K562 (cell line): ENCODE data around the gene VIPR2. TPM values are rescaled to one million over a fixed set of nuclear protein-coding genes. Genes with fewer than 3 reads are reported as not detected.

Experiments used
- ATAC-seq: fragments of 200-7000 bp; cut with Tn5 transposase; 3 replicates; pipeline ENCODE4 v1.9.1; 2020; ENCODE audit warnings: moderate library complexity
- BruUV-seq: library from RNA; stranded (reverse); fragments of 400-500 nt; replicated peaks from 2 replicates; lab custom pipeline; 2021; lab: Mats Ljungman, UMichigan
- CTCF ChIA-PET: fragments of 300-600 bp; formaldehyde crosslinking; extraction: SDS; loops from one replicate; lab custom pipeline; 2021; ENCODE audit warnings: low intra/inter-chr PET ratio; lab: Yijun Ruan, JAX
- POLR2A ChIA-PET: fragments of 300-600, 350-650 bp; sonication (Branson Sonifier 250); formaldehyde crosslinking; extraction: SDS; loops from one replicate; lab custom pipeline; 2021; ENCODE audit warnings: antibody characterized with exemption, inconsistent platforms; lab: Yijun Ruan, JAX
- DNase-seq, 4 experiments: peaks; one replicate each; pipeline versions ENCODE4 v3.0.0 to v3.0.0-alpha.2; 2011 to 2018; ENCODE audit warnings: low spot score in 3 of 4, mixed read lengths in 3 of 4; ENCODE audit errors: extremely low read depth in 1 of 4
- FAIRE-seq: peaks from 2 replicates; lab custom pipeline; 2011; peaks lifted over from hg19 to GRCh38; lab: Jason Lieb, UNC
- H2AFZ ChIP-seq: 2 replicates; pipeline ENCODE4 v1.6.0; 2011; ENCODE audit warnings: low read depth, low read length, control low read depth, inconsistent platforms
- H3K27ac ChIP-seq: fragments of 200-600 bp; 3 replicates; pipeline ENCODE4 v1.8.0; 2011; ENCODE audit warnings: low read depth, mild to moderate bottlenecking, control low read depth, inconsistent platforms, low read length, moderate library complexity, mixed read lengths; ENCODE audit errors: extremely low read depth
- H3K27me3 ChIP-seq, 2 experiments: fragments of 300-600 bp in 1 of 2; 2 replicates in 1 of 2; 3 replicates in 1 of 2; pipeline versions ENCODE4 v1.6.0 to v1.8.0; 2011; ENCODE audit warnings: inconsistent platforms in 2 of 2, low read length in 2 of 2, mild to moderate bottlenecking in 1 of 2, mixed read lengths in 1 of 2, moderate library complexity in 1 of 2; ENCODE audit not compliant: control insufficient read depth in 2 of 2, insufficient read depth in 2 of 2
- H3K36me3 ChIP-seq: fragments of 300-600 bp; 3 replicates; pipeline ENCODE4 v1.8.0; 2011; ENCODE audit warnings: mild to moderate bottlenecking, low read length, inconsistent platforms; ENCODE audit not compliant: control insufficient read depth, insufficient read depth
- H3K4me1 ChIP-seq, 2 experiments: fragments of 200-600 bp in 1 of 2; replicated peaks in 1 of 2; 2 replicates in 1 of 2; 3 replicates in 1 of 2; pipeline versions ENCODE4 v1.5.1 to v1.8.0; 2011; ENCODE audit warnings: inconsistent platforms in 2 of 2, low read length in 2 of 2, mild to moderate bottlenecking in 1 of 2, mixed read lengths in 1 of 2, moderate library complexity in 1 of 2; ENCODE audit not compliant: control insufficient read depth in 2 of 2, insufficient read depth in 2 of 2
- H3K4me2 ChIP-seq: 2 replicates; pipeline ENCODE4 v1.6.1; 2011; ENCODE audit warnings: low read length, control low read depth, inconsistent platforms, mixed read lengths; ENCODE audit not compliant: insufficient read depth
- H3K4me3 ChIP-seq: fragments of 200-600 bp; sonication (generic), shearing (Covaris generic); 2 replicates; pipeline ENCODE4 v1.5.1; 2016; ENCODE audit warnings: control low read depth, inconsistent platforms
- H3K79me2 ChIP-seq: fragments of 200-600 bp; 3 replicates; pipeline ENCODE4 v1.8.0; 2011; ENCODE audit warnings: low read length, inconsistent platforms; ENCODE audit not compliant: control insufficient read depth, insufficient read depth
- H3K9ac ChIP-seq, 2 experiments: 2 replicates each; pipeline versions ENCODE4 v1.6.0 to v1.6.1; 2011; ENCODE audit warnings: low read depth in 2 of 2, low read length in 2 of 2, control low read depth in 1 of 2, inconsistent platforms in 1 of 2, mild to moderate bottlenecking in 1 of 2, mixed read lengths in 1 of 2; ENCODE audit not compliant: insufficient read depth in 1 of 2
- H3K9me1 ChIP-seq: one replicate; pipeline ENCODE4 v1.6.0; 2011; ENCODE audit warnings: inconsistent platforms, mild to moderate bottlenecking, low read length, moderate library complexity; ENCODE audit not compliant: control insufficient read depth, insufficient read depth
- H3K9me3 ChIP-seq: replicated peaks from 2 replicates; pipeline ENCODE4 v1.5.1; 2011; ENCODE audit warnings: low read depth, low read length, inconsistent platforms; ENCODE audit not compliant: control insufficient read depth, insufficient read depth
- H4K20me1 ChIP-seq: replicated peaks from 2 replicates; pipeline ENCODE4 v1.6.1; 2011; ENCODE audit warnings: low read length, inconsistent platforms, mixed read lengths; ENCODE audit not compliant: control insufficient read depth, insufficient read depth
- COPS2 ChIP-seq: fragments of 450-650 bp; conservative IDR thresholded peaks from 2 replicates; pipeline ENCODE4 v1.6.1; 2016; ENCODE audit warnings: mild to moderate bottlenecking, moderate library complexity
- ETV6 ChIP-seq, 3 experiments: fragments of 150-350 bp in 1 of 3; sonication (generic) in 1 of 3; formaldehyde crosslinking in 1 of 3; IDR thresholded peaks; 2 replicates each; pipeline versions ENCODE4 v1.6.1 to v1.8.0; 2014 to 2022; ENCODE audit warnings: borderline replicate concordance in 2 of 3, low read depth in 2 of 3, antibody characterized with exemption in 1 of 3, low read length in 1 of 3, mild to moderate bottlenecking in 1 of 3, missing genetic modification reagents in 1 of 3
- KAT2B ChIP-seq: IDR thresholded peaks from one replicate; pipeline ENCODE4 v1.6.1; 2012; ENCODE audit warnings: low read depth, mild to moderate bottlenecking, control low read depth, inconsistent platforms, low read length, moderate library complexity
- KAT8 ChIP-seq: fragments of 450-650 bp; IDR thresholded peaks from 2 replicates; pipeline ENCODE4 v1.6.1; 2016; ENCODE audit warnings: low read depth, mild to moderate bottlenecking
- LEF1 ChIP-seq: fragments of 450-650 bp; IDR thresholded peaks from 2 replicates; pipeline ENCODE4 v1.6.1; 2016; ENCODE audit warnings: mild to moderate bottlenecking
- NCOA2 ChIP-seq, 2 experiments: fragments of 450-650 bp; IDR thresholded peaks; 2 replicates each; pipeline ENCODE4 v1.6.1; 2018; ENCODE audit warnings: mild to moderate bottlenecking in 2 of 2, moderate library complexity in 1 of 2; ENCODE audit not compliant: partially characterized antibody in 2 of 2
- NUFIP1 ChIP-seq: fragments of 450-650 bp; IDR thresholded peaks from 2 replicates; pipeline ENCODE4 v1.6.1; 2018; ENCODE audit not compliant: partially characterized antibody
- PCBP1 ChIP-seq: fragments of 200-400 bp; formaldehyde crosslinking; IDR thresholded peaks from 2 replicates; pipeline ENCODE4 v1.6.1; 2018; ENCODE audit warnings: mild to moderate bottlenecking, low read depth, low read length; ENCODE audit not compliant: poor library complexity, severe bottlenecking
- PHB ChIP-seq: fragments of 250-450 bp; sonication (Bioruptor Pico); IDR thresholded peaks from 2 replicates; pipeline ENCODE4 v1.5.0; 2021
- SRF ChIP-seq, 2 experiments: fragments of 250-450, 450-650 bp in 1 of 2; sonication (Bioruptor Pico) in 1 of 2; sonication (generic) in 1 of 2; formaldehyde crosslinking; IDR thresholded peaks; 2 replicates each; pipeline versions ENCODE4 v1.5.0 to v1.5.1; 2020 to 2022; ENCODE audit warnings: mild to moderate bottlenecking in 1 of 2, missing genetic modification reagents in 1 of 2
- SUPT5H ChIP-seq: fragments of 450-650 bp; IDR thresholded peaks from 2 replicates; pipeline ENCODE4 v1.6.1; 2016
- ZNF584 ChIP-seq: fragments of 200-800 bp; sonication (Bioruptor generic); IDR thresholded peaks from 2 replicates; pipeline ENCODE4 v1.6.1; 2016; ENCODE audit warnings: low read depth, mild to moderate bottlenecking, missing genetic modification characterization, missing compliant biosample characterization
- WGBS: fragments of 100-300 bp; shearing (Covaris generic); methylation state at CpG from one replicate; pipeline ENCODE4 v1.1.6; 2016; ENCODE audit warnings: low coverage, mixed read lengths; ENCODE audit not compliant: insufficient coverage; ENCODE audit errors: missing lambda C conversion rate; 5-methylcytosine and 5-hydroxymethylcytosine counted together
- in situ Hi-C: fragments of 300-500 bp; cut with MboI; formaldehyde crosslinking; loops from 4 replicates; pipeline ENCODE4 v1.15.0; 2018; ENCODE audit warnings: inconsistent platforms, mixed read lengths
- intact Hi-C: fragments of 100-400 bp; cut with micrococcal nuclease; formaldehyde crosslinking; loops from 2 replicates; pipeline ENCODE4 v1.14.2; 2022
- polyA plus RNA-seq, 8 experiments: library from polyadenylated mRNA; depleted of rRNA in 4 of 8; stranded (reverse) in 5 of 8; unstranded in 3 of 8; fragments of >200 nt; fragmentation: Nextera tagmentation in 2 of 8; fragmentation: Illumina TruSeq in 1 of 8; extraction: Ambion mirVana in 2 of 8; extraction: Trizol in 1 of 8; gene quantifications; 2 replicates each; pipeline versions ENCODE4 v1.2.1 to v1.2.3, GENCODE V29; 2011 to 2014; ENCODE audit warnings: inconsistent platforms in 1 of 8, missing spikeins in 1 of 8
- total RNA-seq, 7 experiments: library from RNA; depleted of rRNA in 6 of 7; stranded (reverse); fragments of >200 nt in 6 of 7; fragmentation: Illumina TruSeq in 2 of 7; extraction: Trizol in 2 of 7; gene quantifications; 2 replicates each; pipeline versions ENCODE4 v1.2.1 to v1.2.3, GENCODE V29; 2011 to 2021; ENCODE audit warnings: low replicate concordance in 1 of 7
- TF ChIP-seq, protein P1 (sequence below): fragments of 450-650 bp; IDR thresholded peaks from one replicate; pipeline ENCODE4 v1.6.1; 2018; ENCODE audit warnings: mild to moderate bottlenecking, moderate library complexity; ENCODE audit not compliant: partially characterized antibody
- TF ChIP-seq, protein P2 (sequence below): fragments of 250-450 bp; sonication (Bioruptor Pico); IDR thresholded peaks from 2 replicates; pipeline ENCODE4 v1.5.0; 2021
- TF ChIP-seq, protein P3 (sequence below): fragments of 250-450 bp; sonication (Bioruptor Pico); IDR thresholded peaks from 2 replicates; pipeline ENCODE4 v1.5.1; 2021; ENCODE audit warnings: mild to moderate bottlenecking
- TF ChIP-seq, protein P4 (sequence below): sonication (generic); formaldehyde crosslinking; IDR thresholded peaks from 2 replicates; pipeline ENCODE4 v1.8.0; 2022; ENCODE audit warnings: mild to moderate bottlenecking, missing genetic modification reagents, borderline replicate concordance

The VIPR2 gene
- total and polyA plus RNA-seq, 9 of the 15 experiments (the other 6 are each of a cell fraction or from before 2014, with no cell fraction given) = 0.04 TPM; not detected in 8

DNA sequence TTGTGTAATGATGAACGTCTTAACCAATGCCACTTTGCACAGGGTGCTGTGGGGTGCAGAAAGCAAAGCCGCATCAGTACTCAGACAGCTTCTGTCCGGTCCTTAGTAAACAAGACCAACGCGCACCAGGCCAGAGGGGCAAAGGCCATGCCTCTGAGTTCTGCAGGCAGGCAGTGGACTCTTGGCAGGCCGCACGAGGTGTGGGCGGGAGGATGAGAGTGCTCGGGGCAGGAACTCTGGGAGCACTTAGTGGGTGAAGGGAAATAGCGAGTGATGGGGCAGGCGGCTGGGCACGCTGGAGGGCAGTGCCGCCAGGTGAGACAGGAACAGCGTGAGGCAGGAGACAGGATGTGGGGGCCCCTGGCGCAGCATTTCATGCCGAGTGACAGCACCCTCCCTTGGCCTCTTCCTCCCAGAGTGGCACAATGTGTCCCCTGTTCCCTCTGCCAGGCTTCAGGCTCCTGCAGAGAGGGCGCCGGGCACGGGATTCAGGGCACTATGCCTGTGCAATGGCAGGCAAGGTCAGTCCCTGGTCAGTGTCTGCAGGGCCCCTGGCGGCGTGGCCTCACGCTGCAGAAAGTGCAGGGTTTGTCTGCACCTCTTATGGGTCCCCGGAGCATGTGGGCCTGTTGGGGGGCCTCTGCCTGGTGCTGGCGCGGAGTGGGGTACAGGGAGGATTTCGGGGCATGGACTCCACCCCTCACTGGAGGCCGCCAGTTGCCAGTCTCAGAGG is 60.4 kb downstream of the VIPR2 start:
- H3K27me3 ChIP-seq = peaks cover 32 to 55% of the 10 kb centered on the region in 2 experiments
- 0 out of 2 replicates have a peak, but pooled peaks cover 7% of the 10 kb centered on the region for H4K20me1 ChIP-seq
- H3K9me1 ChIP-seq = no peaks in the 10 kb centered on the region
- CTCF ChIA-PET = no interaction called here
- H3K79me2 ChIP-seq = no peaks in the 10 kb centered on the region
- intact Hi-C loops = no loop called here
- no TSS peak for BruUV-seq
- H3K4me3 ChIP-seq = no peak overlapping the region
- 1% methylated on average over 27 of the region's 27 CpGs for WGBS
- ATAC-seq (no peak), FAIRE-seq (no peak), DNase-seq (no peak)
- no peak overlapping the region for H3K27ac ChIP-seq
- no peak overlapping the region for H3K4me2 ChIP-seq
- H3K9ac ChIP-seq = peak overlapping the region in 1 of 2 experiments; percentile 26; a peak in 2 of 4 replicates
- H2AFZ ChIP-seq = no peak overlapping the region
- H3K36me3 ChIP-seq = no peaks in the 10 kb centered on the region
- H3K9me3 ChIP-seq = no peaks in the 10 kb centered on the region
- H3K4me1 ChIP-seq = peaks cover 0 to 5% of the 10 kb centered on the region in 2 experiments; a peak in 3 of 5 replicates
- in situ Hi-C loops = no loop called here
- POLR2A ChIA-PET = no interaction called here
- TF ChIP-seq SUPT5H (no peak), COPS2 (no peak), ETV6 (IDR thresholded peaks at IDR 0.05; ENCODE audit: borderline replicate concordance in 1 of 2, low read depth in 2 of 2, low read length in 1 of 2) (no peak), ETV6 (CRISPR knock-in tag; IDR thresholded peaks at IDR 0.05; ENCODE audit: borderline replicate concordance) (no peak), LEF1 (no peak), NUFIP1 (no peak), KAT2B (no peak), KAT8 (no peak), ZNF584 (no peak), SRF (CRISPR knock-in tag; IDR thresholded peaks at IDR 0.05) (no peak), PHB (CRISPR knock-in tag) (no peak), NCOA2 (IDR thresholded peaks at IDR 0.05; ENCODE audit: partially characterized antibody in 2 of 2) (no peak), PCBP1 (no peak)
- TF ChIP-seq, protein P1, sequence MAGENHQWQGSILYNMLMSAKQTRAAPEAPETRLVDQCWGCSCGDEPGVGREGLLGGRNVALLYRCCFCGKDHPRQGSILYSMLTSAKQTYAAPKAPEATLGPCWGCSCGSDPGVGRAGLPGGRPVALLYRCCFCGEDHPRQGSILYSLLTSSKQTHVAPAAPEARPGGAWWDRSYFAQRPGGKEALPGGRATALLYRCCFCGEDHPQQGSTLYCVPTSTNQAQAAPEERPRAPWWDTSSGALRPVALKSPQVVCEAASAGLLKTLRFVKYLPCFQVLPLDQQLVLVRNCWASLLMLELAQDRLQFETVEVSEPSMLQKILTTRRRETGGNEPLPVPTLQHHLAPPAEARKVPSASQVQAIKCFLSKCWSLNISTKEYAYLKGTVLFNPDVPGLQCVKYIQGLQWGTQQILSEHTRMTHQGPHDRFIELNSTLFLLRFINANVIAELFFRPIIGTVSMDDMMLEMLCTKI = no peak
- TF ChIP-seq, protein P2, sequence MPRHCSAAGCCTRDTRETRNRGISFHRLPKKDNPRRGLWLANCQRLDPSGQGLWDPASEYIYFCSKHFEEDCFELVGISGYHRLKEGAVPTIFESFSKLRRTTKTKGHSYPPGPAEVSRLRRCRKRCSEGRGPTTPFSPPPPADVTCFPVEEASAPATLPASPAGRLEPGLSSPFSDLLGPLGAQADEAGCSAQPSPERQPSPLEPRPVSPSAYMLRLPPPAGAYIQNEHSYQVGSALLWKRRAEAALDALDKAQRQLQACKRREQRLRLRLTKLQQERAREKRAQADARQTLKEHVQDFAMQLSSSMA = no peak
- TF ChIP-seq, protein P3, sequence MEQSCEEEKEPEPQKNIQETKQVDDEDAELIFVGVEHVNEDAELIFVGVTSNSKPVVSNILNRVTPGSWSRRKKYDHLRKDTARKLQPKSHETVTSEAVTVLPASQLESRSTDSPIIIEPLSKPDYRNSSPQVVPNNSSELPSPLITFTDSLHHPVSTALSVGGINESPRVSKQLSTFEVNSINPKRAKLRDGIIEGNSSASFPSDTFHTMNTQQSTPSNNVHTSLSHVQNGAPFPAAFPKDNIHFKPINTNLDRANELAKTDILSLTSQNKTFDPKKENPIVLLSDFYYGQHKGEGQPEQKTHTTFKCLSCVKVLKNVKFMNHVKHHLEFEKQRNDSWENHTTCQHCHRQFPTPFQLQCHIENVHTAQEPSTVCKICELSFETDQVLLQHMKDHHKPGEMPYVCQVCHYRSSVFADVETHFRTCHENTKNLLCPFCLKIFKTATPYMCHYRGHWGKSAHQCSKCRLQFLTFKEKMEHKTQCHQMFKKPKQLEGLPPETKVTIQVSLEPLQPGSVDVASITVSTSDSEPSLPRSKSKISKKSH (CRISPR knock-in tag) = no peak
- TF ChIP-seq, protein P4, sequence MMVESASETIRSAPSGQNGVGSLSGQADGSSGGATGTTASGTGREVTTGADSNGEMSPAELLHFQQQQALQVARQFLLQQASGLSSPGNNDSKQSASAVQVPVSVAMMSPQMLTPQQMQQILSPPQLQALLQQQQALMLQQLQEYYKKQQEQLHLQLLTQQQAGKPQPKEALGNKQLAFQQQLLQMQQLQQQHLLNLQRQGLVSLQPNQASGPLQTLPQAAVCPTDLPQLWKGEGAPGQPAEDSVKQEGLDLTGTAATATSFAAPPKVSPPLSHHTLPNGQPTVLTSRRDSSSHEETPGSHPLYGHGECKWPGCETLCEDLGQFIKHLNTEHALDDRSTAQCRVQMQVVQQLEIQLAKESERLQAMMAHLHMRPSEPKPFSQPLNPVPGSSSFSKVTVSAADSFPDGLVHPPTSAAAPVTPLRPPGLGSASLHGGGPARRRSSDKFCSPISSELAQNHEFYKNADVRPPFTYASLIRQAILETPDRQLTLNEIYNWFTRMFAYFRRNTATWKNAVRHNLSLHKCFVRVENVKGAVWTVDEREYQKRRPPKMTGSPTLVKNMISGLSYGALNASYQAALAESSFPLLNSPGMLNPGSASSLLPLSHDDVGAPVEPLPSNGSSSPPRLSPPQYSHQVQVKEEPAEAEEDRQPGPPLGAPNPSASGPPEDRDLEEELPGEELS = no peak
